Dedifferentiated amniotic fluid mesenchymal stem cell (primary cell): Measurements from ENCODE around the gene IFT57.
"Not testable (repeated sequence)": the region's sequence is repeated elsewhere in the genome, so short reads cannot be mapped to it uniquely, and the experiment has no call there.

ENCODE experiments used
- DNase-seq: peaks from one replicate; pipeline ENCODE4 v3.0.0-alpha.2; 2016; ENCODE audit errors: extremely low spot score

Gene IFT57

GRCh38 chr3:108221911-108222852, at the start of gene IFT57:
Gene IFT57 (minus strand): TSS chr3:108222424. CDS start chr3:108222322, 102 bp downstream.
- DNase-seq = peak; percentile 98

- DNase-seq = no peak
These were observed 49.4 kb upstream of the IFT57 start for GRCh38 chr3:108271626-108272025.

- DNase-seq = not testable (repeated sequence)
These were observed 46.0 kb upstream of the IFT57 start for GRCh38 chr3:108268235-108268634.

- not testable (repeated sequence) for DNase-seq
These were observed 42.5 kb upstream of the IFT57 start for GRCh38 chr3:108264534-108265298.

GRCh38 chr3:108255131-108255530, 32.9 kb upstream of the IFT57 start:
- no peak for DNase-seq

GRCh38 chr3:108251844-108252243, 29.6 kb upstream of the IFT57 start:
- no peak for DNase-seq

GRCh38 chr3:108251265-108251664, 29.0 kb upstream of the IFT57 start:
- DNase-seq = no peak

GRCh38 chr3:108250626-108251025, 28.4 kb upstream of the IFT57 start:
- DNase-seq = no peak

- no peak for DNase-seq
These were observed 21.0 kb upstream of the IFT57 start for GRCh38 chr3:108243243-108243642.

- no peak for DNase-seq
These were observed 20.6 kb upstream of the IFT57 start for GRCh38 chr3:108242776-108243175.

GRCh38 chr3:108241721-108242120, 19.5 kb upstream of the IFT57 start:
- DNase-seq = no peak

- no peak for DNase-seq
These were observed 18.9 kb upstream of the IFT57 start for GRCh38 chr3:108241146-108241545.

GRCh38 chr3:108239082-108239481, 16.9 kb upstream of the IFT57 start:
- no peak for DNase-seq

GRCh38 chr3:108235290-108235689, 13.1 kb upstream of the IFT57 start:
- DNase-seq = no peak

- no peak for DNase-seq
These were observed 12.2 kb upstream of the IFT57 start for GRCh38 chr3:108234387-108234957.

GRCh38 chr3:108228286-108228685, 6.1 kb upstream of the IFT57 start:
- no peak for DNase-seq

- no peak for DNase-seq
These were observed 4.9 kb upstream of the IFT57 start for GRCh38 chr3:108227131-108227530.

- no peak for DNase-seq
These were observed 3.0 kb upstream of the IFT57 start for GRCh38 chr3:108225221-108225620.

GRCh38 chr3:108223928-108224327, 1.7 kb upstream of the IFT57 start:
- DNase-seq = no peak

GRCh38 chr3:108222853-108223565, 785 bp upstream of the IFT57 start:
- DNase-seq = no peak

GRCh38 chr3:108221393-108221792, 831 bp downstream of the IFT57 start:
- DNase-seq = no peak

GRCh38 chr3:108219336-108219735, 2.9 kb downstream of the IFT57 start:
- no peak for DNase-seq
